ENCODE results near the gene CEP112. TPM values are rescaled to one million over a fixed set of nuclear protein-coding genes. Genes with fewer than 3 reads are reported as not detected.

Gene CEP112
- polyA plus RNA-seq, 1 donor (not counting 4 experiments of a cell fraction or from before 2014, with no cell fraction given), result 2.6 TPM

GRCh38 chr17:65952015-65952414 is 239.9 kb downstream of the CEP112 start:
- dilution Hi-C loops (cut with MboI; ENCODE audit: extremely low pct_ligation_motif_present, low sequenced_read_pairs), result no loop called here
- H3K4me1 ChIP-seq (ENCODE audit: control insufficient read depth, extremely low read depth, insufficient read depth, low read length), result no peaks in the 10 kb centered on the region
- H3K4me3 ChIP-seq (ENCODE audit: control insufficient read depth in 2 of 3, extremely low read depth in 1 of 3, insufficient read depth in 2 of 3, low read depth in 1 of 3, low read length in 3 of 3), result no peak overlapping the region
- H3K27me3 ChIP-seq (ENCODE audit: control insufficient read depth, extremely low read depth, insufficient read depth, low read length), result no peaks in the 10 kb centered on the region
- TF ChIP-seq, protein P1, sequence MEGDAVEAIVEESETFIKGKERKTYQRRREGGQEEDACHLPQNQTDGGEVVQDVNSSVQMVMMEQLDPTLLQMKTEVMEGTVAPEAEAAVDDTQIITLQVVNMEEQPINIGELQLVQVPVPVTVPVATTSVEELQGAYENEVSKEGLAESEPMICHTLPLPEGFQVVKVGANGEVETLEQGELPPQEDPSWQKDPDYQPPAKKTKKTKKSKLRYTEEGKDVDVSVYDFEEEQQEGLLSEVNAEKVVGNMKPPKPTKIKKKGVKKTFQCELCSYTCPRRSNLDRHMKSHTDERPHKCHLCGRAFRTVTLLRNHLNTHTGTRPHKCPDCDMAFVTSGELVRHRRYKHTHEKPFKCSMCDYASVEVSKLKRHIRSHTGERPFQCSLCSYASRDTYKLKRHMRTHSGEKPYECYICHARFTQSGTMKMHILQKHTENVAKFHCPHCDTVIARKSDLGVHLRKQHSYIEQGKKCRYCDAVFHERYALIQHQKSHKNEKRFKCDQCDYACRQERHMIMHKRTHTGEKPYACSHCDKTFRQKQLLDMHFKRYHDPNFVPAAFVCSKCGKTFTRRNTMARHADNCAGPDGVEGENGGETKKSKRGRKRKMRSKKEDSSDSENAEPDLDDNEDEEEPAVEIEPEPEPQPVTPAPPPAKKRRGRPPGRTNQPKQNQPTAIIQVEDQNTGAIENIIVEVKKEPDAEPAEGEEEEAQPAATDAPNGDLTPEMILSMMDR (optimal IDR thresholded peaks at IDR 0.05 in 1 of 3, IDR thresholded peaks at IDR 0.05 in 1 of 3, conservative IDR thresholded peaks at IDR 0.05 in 1 of 3; ENCODE audit: extremely low read depth in 1 of 3, insufficient read depth in 2 of 3, low read length in 3 of 3), result no peak
- TF ChIP-seq EZH2 (IDR thresholded peaks at IDR 0.05; ENCODE audit: low read length), result no peak
- H4K20me1 ChIP-seq (ENCODE audit: control insufficient read depth, extremely low read depth, insufficient read depth, low read length), result no peaks in the 10 kb centered on the region
- H3K4me2 ChIP-seq (ENCODE audit: control insufficient read depth, extremely low read depth, insufficient read depth, low read depth, low read length), result no peak overlapping the region
- DNase-seq (ENCODE audit: low read depth, low spot score) (no peak), FAIRE-seq (no peak)
- H2AFZ ChIP-seq (ENCODE audit: control insufficient read depth, low read length), result no peak overlapping the region
- H3K36me3 ChIP-seq (ENCODE audit: control insufficient read depth in 2 of 2, extremely low read depth in 1 of 2, insufficient read depth in 2 of 2, low read length in 2 of 2), result no peaks in the 10 kb centered on the region
- H3K27ac ChIP-seq (ENCODE audit: control insufficient read depth, insufficient read depth, low read length), result no peak overlapping the region
- H3K79me2 ChIP-seq (ENCODE audit: control insufficient read depth, insufficient read depth, low read length), result no peaks in the 10 kb centered on the region
- H3K9ac ChIP-seq (ENCODE audit: control insufficient read depth, extremely low read depth, insufficient read depth, low read length), result no peak overlapping the region
- no peaks in the 10 kb centered on the region for H3K9me3 ChIP-seq (ENCODE audit: control insufficient read depth, low read depth, low read length)
- no peaks in the 10 kb centered on the region for H3K9me1 ChIP-seq (ENCODE audit: control insufficient read depth, extremely low read depth, insufficient read depth, low read length)

GRCh38 chr17:65947831-65948230 is 244.1 kb downstream of the CEP112 start:
- Histone ChIP-seq H3K9ac (ENCODE audit: control insufficient read depth, extremely low read depth, insufficient read depth, low read length) (no peak overlapping the region), H3K36me3 (ENCODE audit: control insufficient read depth in 2 of 2, extremely low read depth in 1 of 2, insufficient read depth in 2 of 2, low read length in 2 of 2) (no peaks in the 10 kb centered on the region), H2AFZ (ENCODE audit: control insufficient read depth, low read length) (no peak overlapping the region), H3K4me2 (ENCODE audit: control insufficient read depth, extremely low read depth, insufficient read depth, low read depth, low read length) (no peak overlapping the region), H3K4me1 (ENCODE audit: control insufficient read depth, extremely low read depth, insufficient read depth, low read length) (no peaks in the 10 kb centered on the region), H3K27me3 (ENCODE audit: control insufficient read depth, extremely low read depth, insufficient read depth, low read length) (no peaks in the 10 kb centered on the region), H3K27ac (ENCODE audit: control insufficient read depth, insufficient read depth, low read length) (no peak overlapping the region), H3K9me3 (ENCODE audit: control insufficient read depth, low read depth, low read length) (no peaks in the 10 kb centered on the region), H3K9me1 (ENCODE audit: control insufficient read depth, extremely low read depth, insufficient read depth, low read length) (no peaks in the 10 kb centered on the region), H4K20me1 (ENCODE audit: control insufficient read depth, extremely low read depth, insufficient read depth, low read length) (no peaks in the 10 kb centered on the region), H3K4me3 (ENCODE audit: control insufficient read depth in 2 of 3, extremely low read depth in 1 of 3, insufficient read depth in 2 of 3, low read depth in 1 of 3, low read length in 3 of 3) (no peak overlapping the region), H3K79me2 (ENCODE audit: control insufficient read depth, insufficient read depth, low read length) (no peaks in the 10 kb centered on the region)
- dilution Hi-C loops (cut with MboI; ENCODE audit: extremely low pct_ligation_motif_present, low sequenced_read_pairs), result no loop called here
- DNase-seq (ENCODE audit: low read depth, low spot score), result no peak
- FAIRE-seq, result no peak
- no peak for TF ChIP-seq EZH2 (IDR thresholded peaks at IDR 0.05; ENCODE audit: low read length)
- TF ChIP-seq, protein P1 (optimal IDR thresholded peaks at IDR 0.05 in 1 of 3, IDR thresholded peaks at IDR 0.05 in 1 of 3, conservative IDR thresholded peaks at IDR 0.05 in 1 of 3; ENCODE audit: extremely low read depth in 1 of 3, insufficient read depth in 2 of 3, low read length in 3 of 3), result no peak

Measured in keratinocyte (primary cell).